SU-DHL-6 (cell line): ENCODE data around the gene SMC6.

Source experiments
- EZH2phosphoT487 ChIP-seq: fragments of 200-600 bp; sonication (generic), shearing (Covaris generic); conservative IDR thresholded peaks from 2 replicates; pipeline ENCODE4 v1.6.1; 2018; ENCODE audit warnings: mild to moderate bottlenecking, antibody characterized with exemption, low read length, moderate library complexity, mixed read lengths
- TF ChIP-seq, protein P1 (sequence below): fragments of 200-600 bp; sonication (generic); IDR thresholded peaks from one replicate; pipeline ENCODE4 v1.5.1; 2017; ENCODE audit warnings: antibody characterized with exemption, mild to moderate bottlenecking, low read length, moderate library complexity; ENCODE audit not compliant: insufficient read depth, poor library complexity, severe bottlenecking

DNA sequence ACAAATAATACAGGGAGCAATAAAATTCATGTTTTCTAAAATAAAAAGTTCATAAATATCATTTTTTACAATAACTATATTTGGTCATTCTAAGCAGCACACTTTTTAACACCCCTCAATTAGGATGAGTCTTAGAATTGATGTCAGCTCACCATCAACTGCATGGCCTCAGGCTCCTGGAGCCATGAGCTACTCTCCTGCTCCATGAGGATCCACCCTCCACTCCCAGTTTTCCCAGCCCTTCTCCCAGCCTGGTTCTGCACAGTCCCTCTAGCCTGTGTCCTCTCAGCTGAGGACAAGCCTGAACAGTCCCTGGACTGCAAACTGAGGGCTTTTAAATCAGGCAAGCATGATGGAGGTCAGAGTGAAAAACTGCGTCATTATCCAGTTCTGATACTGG, 89.1 kb downstream of the SMC6 start:
- TF ChIP-seq, protein P1, sequence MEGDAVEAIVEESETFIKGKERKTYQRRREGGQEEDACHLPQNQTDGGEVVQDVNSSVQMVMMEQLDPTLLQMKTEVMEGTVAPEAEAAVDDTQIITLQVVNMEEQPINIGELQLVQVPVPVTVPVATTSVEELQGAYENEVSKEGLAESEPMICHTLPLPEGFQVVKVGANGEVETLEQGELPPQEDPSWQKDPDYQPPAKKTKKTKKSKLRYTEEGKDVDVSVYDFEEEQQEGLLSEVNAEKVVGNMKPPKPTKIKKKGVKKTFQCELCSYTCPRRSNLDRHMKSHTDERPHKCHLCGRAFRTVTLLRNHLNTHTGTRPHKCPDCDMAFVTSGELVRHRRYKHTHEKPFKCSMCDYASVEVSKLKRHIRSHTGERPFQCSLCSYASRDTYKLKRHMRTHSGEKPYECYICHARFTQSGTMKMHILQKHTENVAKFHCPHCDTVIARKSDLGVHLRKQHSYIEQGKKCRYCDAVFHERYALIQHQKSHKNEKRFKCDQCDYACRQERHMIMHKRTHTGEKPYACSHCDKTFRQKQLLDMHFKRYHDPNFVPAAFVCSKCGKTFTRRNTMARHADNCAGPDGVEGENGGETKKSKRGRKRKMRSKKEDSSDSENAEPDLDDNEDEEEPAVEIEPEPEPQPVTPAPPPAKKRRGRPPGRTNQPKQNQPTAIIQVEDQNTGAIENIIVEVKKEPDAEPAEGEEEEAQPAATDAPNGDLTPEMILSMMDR, result no peak
- TF ChIP-seq EZH2phosphoT487, result no peak
